Ovary (tissue), 9 donors: Measurements from ENCODE around the gene PDSS2. TPM values are rescaled to one million over a fixed set of nuclear protein-coding genes. Genes with fewer than 3 reads are reported as not detected.
"Not testable (repeated sequence)": the region's sequence is repeated elsewhere in the genome, so short reads cannot be mapped to it uniquely, and the experiment has no call there.

Source experiments
- DNase-seq, 5 donors: peaks; one replicate each; pipeline ENCODE4 v3.0.0-alpha.2; 2019 to 2020
- H3K27ac ChIP-seq, 2 donors: fragments of 200-600 bp; one replicate each; pipeline versions ENCODE4 v1.5.1 to v1.8.0; 2019 to 2022
- H3K27me3 ChIP-seq: fragments of 200-600 bp; one replicate; pipeline ENCODE4 v1.8.0; 2022
- H3K36me3 ChIP-seq: fragments of 200-600 bp; sonication (generic); one replicate; pipeline ENCODE4 v1.5.1; 2019
- H3K4me1 ChIP-seq: one replicate; pipeline ENCODE4 v1.8.1; 2013; ENCODE audit warnings: mild to moderate bottlenecking, moderate library complexity; ENCODE audit not compliant: insufficient read depth
- H3K4me3 ChIP-seq: fragments of 200-600 bp; sonication (generic); one replicate; pipeline ENCODE4 v1.5.1; 2017
- H3K9me3 ChIP-seq, 2 donors: fragments of 200-600 bp in 1 of 2; sonication (generic) in 1 of 2; one replicate each; pipeline versions ENCODE4 v1.5.1 to v1.8.1; 2013 to 2019; ENCODE audit warnings: mild to moderate bottlenecking in 1 of 2, moderate library complexity in 1 of 2
- EP300 ChIP-seq: sonication (generic); formaldehyde crosslinking; IDR thresholded peaks from one replicate; pipeline ENCODE4 v1.6.1; 2017; ENCODE audit warnings: antibody characterized with exemption
- POLR2A ChIP-seq: fragments of 450-650 bp; IDR thresholded peaks from one replicate; pipeline ENCODE4 v1.6.1; 2017; ENCODE audit warnings: antibody characterized with exemption, mild to moderate bottlenecking, moderate library complexity
- WGBS, 3 donors: extraction: QIAGEN DNeasy Blood & Tissue Kit in 1 of 3; methylation state at CpG; one replicate each; pipeline versions ENCODE4 v1.1.5 to v1.1.7; 2013 to 2017; 5-methylcytosine and 5-hydroxymethylcytosine counted together
- intact Hi-C, 4 donors: fragments of 100-400 bp; cut with DNase I; formaldehyde crosslinking; loops; one replicate each; pipeline versions ENCODE4 v1.11.0 to v1.15.1; 2022 to 2023
- polyA plus RNA-seq, 2 donors: library from polyadenylated mRNA; stranded (reverse); fragments of 200-250 nt in 1 of 2; fragments of 350-450 nt in 1 of 2; fragmentation: Illumina TruSeq in 1 of 2; extraction: RNeasy Lipid Tissue Mini Kit (QIAGEN cat#74804) in 1 of 2; gene quantifications; one replicate each; pipeline ENCODE4 v1.2.3, GENCODE V29; 2013 to 2014
- total RNA-seq, 7 donors: library from RNA; depleted of rRNA in 2 of 7; stranded (reverse); fragments of >200 nt in 2 of 7; fragmentation: NEBNext Ultra II Directional in 3 of 7; extraction: Animal tissue kit (Norgen Biotek cat#: 25700) in 3 of 7; gene quantifications; one replicate each; pipeline versions ENCODE4 v1.1.0 to v1.2.4, GENCODE V29; 2016 to 2023
- TF ChIP-seq, protein P1 (sequence below), 3 donors: fragments of 450-650 bp in 2 of 3; fragments of 200-600 bp in 1 of 3; IDR thresholded peaks; one replicate each; pipeline versions ENCODE4 v1.5.1 to v1.8.0; 2016 to 2022; ENCODE audit warnings: antibody characterized with exemption in 3 of 3, mild to moderate bottlenecking in 1 of 3
- donor health status: DM: no; HTN: no; CAD: no; lungs with moderate emphysema.
- donor health status: DM: no; HTN: no; CAD: no.
- donor health status: Bipolar disorder and iron deficiency.
- donor health status: DM: yes; HTN: yes; CAD: no.
- donor health status: DM: no; HTN: no; CAD: no.
- donor health status: DM: yes; HTN: yes; CAD: no.

The PDSS2 gene
- total and polyA plus RNA-seq, 9 donors: 8.2 to 17.5 (median 12.0) TPM

DNA sequence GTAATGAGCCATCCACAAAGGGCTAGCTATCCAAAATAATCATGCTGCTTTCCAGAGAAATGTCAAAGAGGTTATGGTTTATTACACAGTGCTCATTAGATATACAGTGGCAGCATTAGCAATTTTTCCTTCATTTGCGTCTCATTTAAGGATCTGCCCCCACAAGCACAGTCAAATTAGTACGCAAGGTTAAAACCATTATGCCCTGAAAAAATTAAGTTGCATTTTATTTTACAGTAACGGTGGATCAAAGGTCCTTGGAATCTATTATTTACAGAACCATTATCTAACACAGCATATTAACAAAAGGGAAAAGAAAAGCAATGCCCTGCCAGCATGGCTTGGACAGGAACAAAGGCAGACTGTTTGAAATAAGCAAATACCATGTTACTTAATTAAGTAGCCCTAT, 144.8 kb downstream of the PDSS2 start:
- DNase-seq: no peak
- intact Hi-C loops: no loop called here
- peaks cover 1% of the 10 kb centered on the region for H3K4me1 ChIP-seq
- no peak overlapping the region for H3K27ac ChIP-seq
- no peaks in the 10 kb centered on the region for H3K36me3 ChIP-seq
- H3K4me3 ChIP-seq: no peak overlapping the region
- WGBS, 3 donors: 9 to 43% (median 14%) methylated on average over 3 of the region's 3 CpGs
- H3K9me3 ChIP-seq: no peaks in the 10 kb centered on the region
- TF ChIP-seq, protein P1, sequence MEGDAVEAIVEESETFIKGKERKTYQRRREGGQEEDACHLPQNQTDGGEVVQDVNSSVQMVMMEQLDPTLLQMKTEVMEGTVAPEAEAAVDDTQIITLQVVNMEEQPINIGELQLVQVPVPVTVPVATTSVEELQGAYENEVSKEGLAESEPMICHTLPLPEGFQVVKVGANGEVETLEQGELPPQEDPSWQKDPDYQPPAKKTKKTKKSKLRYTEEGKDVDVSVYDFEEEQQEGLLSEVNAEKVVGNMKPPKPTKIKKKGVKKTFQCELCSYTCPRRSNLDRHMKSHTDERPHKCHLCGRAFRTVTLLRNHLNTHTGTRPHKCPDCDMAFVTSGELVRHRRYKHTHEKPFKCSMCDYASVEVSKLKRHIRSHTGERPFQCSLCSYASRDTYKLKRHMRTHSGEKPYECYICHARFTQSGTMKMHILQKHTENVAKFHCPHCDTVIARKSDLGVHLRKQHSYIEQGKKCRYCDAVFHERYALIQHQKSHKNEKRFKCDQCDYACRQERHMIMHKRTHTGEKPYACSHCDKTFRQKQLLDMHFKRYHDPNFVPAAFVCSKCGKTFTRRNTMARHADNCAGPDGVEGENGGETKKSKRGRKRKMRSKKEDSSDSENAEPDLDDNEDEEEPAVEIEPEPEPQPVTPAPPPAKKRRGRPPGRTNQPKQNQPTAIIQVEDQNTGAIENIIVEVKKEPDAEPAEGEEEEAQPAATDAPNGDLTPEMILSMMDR (IDR thresholded peaks at IDR 0.05): no peak
- TF ChIP-seq POLR2A: no peak
- no peak for TF ChIP-seq EP300
- no peaks in the 10 kb centered on the region for H3K27me3 ChIP-seq

DNA sequence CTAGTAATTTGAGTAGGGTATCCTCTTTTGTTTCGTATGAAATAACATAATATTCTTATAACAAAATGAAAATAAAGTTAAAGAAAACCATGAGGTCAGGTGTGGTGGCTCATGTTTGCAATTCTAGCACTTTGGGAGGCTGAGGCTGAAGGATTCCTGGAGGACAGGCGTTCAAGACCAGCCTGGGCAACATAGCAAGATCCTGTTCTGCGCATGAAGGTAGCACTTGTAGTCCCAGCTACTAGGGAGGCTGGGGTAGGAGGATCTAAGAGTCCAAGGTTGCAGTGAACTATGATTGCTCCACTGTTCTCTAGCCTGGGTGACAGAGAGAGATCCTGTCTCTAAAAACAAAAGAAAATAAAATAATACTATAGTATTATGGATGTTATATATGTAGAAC, 145.6 kb downstream of the PDSS2 start:
- H3K4me1 ChIP-seq: peaks cover 1% of the 10 kb centered on the region
- H3K4me3 ChIP-seq: no peak overlapping the region
- H3K36me3 ChIP-seq: no peaks in the 10 kb centered on the region
- no peak for DNase-seq
- 88 to 93% (median 91%) methylated on average over 3 of the region's 3 CpGs for WGBS, 3 donors
- TF ChIP-seq POLR2A (no peak), EP300 (no peak)
- TF ChIP-seq, protein P1 (IDR thresholded peaks at IDR 0.05): no peak
- no peaks in the 10 kb centered on the region for H3K9me3 ChIP-seq
- H3K27ac ChIP-seq: no peak overlapping the region
- intact Hi-C loops: no loop called here
- no peaks in the 10 kb centered on the region for H3K27me3 ChIP-seq

DNA sequence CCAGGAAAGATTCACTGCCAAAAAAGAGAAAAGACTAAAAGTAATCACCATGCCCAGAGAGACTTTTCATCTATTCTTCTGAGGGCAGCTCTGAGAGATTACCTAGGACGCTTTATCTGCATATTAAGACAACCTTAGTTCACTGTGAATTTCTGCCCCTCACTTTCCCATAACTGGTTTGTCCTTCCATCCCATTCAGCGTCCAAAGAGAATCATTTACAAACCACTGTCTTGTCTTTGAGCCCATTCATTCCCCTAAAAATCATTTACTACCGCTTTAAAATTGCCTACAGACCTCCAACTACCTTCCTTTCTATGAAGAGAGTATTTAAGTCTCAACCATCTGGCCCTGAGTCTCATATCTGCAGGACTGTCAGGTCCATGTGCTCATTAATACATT, 149.0 kb downstream of the PDSS2 start:
- Histone ChIP-seq H3K4me1 (peaks cover 1% of the 10 kb centered on the region), H3K27me3 (no peaks in the 10 kb centered on the region), H3K27ac (no peak overlapping the region), H3K36me3 (no peaks in the 10 kb centered on the region), H3K4me3 (no peak overlapping the region), H3K9me3 (no peaks in the 10 kb centered on the region)
- TF ChIP-seq POLR2A: no peak
- TF ChIP-seq, protein P1 (IDR thresholded peaks at IDR 0.05): no peak
- no peak for TF ChIP-seq EP300
- DNase-seq: no peak
- 95 to 99% (median 96%) methylated on average over 3 of the region's 3 CpGs for WGBS, 3 donors
- intact Hi-C loops: no loop called here

DNA sequence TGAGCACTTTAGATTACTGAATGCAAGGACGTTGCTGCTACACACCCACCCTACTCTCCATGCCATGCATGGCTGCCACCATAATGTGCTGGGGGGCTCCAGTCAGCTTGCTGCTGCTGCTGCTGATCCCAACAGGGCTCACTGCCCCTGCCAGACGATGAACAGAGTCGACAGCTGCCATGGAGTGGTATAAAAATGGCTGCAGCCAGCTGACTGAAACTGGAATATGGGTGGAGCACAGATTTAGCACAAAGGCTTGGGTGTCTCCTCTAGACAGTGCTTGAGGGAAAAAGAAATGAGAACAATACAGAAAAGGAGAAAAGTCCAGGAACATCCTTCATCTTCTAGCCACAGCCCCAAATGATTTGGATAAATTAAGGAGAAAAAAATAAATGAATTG, 150.7 kb downstream of the PDSS2 start:
- H3K4me1 ChIP-seq: no peaks in the 10 kb centered on the region
- H3K36me3 ChIP-seq: no peaks in the 10 kb centered on the region
- intact Hi-C loops: no loop called here
- TF ChIP-seq EP300: no peak
- no peak for TF ChIP-seq POLR2A
- TF ChIP-seq, protein P1 (IDR thresholded peaks at IDR 0.05): no peak
- no peak overlapping the region for H3K4me3 ChIP-seq
- no peak overlapping the region for H3K27ac ChIP-seq
- no peaks in the 10 kb centered on the region for H3K27me3 ChIP-seq
- WGBS, 3 donors: 90 to 92% (median 90%) methylated on average over 3 of the region's 3 CpGs
- H3K9me3 ChIP-seq: no peaks in the 10 kb centered on the region
- DNase-seq: no peak

DNA sequence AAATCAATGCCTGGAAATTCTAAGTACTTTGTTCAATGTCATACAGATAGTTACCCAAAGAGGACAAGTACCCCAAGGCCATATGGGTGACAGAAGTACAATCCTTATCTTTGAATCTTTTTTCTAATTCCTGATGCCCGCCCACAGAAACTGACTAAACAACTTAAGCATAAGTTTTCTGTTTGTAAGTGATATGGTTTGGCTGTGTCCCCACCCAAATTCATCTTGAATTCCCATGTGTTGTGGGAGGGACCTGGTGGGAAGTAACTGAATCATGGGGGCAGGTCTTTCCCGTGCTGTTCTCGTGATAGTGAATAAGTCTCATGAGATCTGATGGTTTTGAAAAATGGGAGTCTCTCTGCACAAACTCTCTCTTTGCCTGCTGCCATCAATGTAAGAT, 153.4 kb downstream of the PDSS2 start:
- H3K27ac ChIP-seq, H3K36me3 ChIP-seq, H3K9me3 ChIP-seq, H3K27me3 ChIP-seq, H3K4me1 ChIP-seq, H3K4me3 ChIP-seq, intact Hi-C loops, DNase-seq: not testable (repeated sequence)
- 95 to 96% (median 96%) methylated on average over 3 of the region's 3 CpGs for WGBS, 3 donors
